OCI-LY3 (cell line): ENCODE data around the gene RNF111.

Source experiments
- CTCF ChIP-seq: fragments of 200-600, 300-600 bp; sonication (generic); IDR thresholded peaks from 2 replicates; pipeline ENCODE4 v1.5.1; 2014; ENCODE audit warnings: antibody characterized with exemption, low read length, low read depth
- EZH2phosphoT487 ChIP-seq: fragments of 200-600 bp; shearing (Covaris generic); IDR thresholded peaks from 2 replicates; pipeline ENCODE4 v1.6.1; 2018; ENCODE audit warnings: antibody characterized with exemption, mixed run types, low read depth

GRCh38 chr15:59096429-59096828, 109.0 kb downstream of the RNF111 start:
- TF ChIP-seq CTCF (no peak), EZH2phosphoT487 (no peak)
